HG02759 (cell line): ENCODE results near the gene CFAP65.

ENCODE experiments used
- ATAC-seq: cut with Tn5 transposase; IDR thresholded peaks from one replicate; pipeline ENCODE4 v1.9.1; 2021; ENCODE audit warnings: mild to moderate bottlenecking, moderate library complexity; ENCODE audit not compliant: unreplicated experiment

The CFAP65 gene

DNA sequence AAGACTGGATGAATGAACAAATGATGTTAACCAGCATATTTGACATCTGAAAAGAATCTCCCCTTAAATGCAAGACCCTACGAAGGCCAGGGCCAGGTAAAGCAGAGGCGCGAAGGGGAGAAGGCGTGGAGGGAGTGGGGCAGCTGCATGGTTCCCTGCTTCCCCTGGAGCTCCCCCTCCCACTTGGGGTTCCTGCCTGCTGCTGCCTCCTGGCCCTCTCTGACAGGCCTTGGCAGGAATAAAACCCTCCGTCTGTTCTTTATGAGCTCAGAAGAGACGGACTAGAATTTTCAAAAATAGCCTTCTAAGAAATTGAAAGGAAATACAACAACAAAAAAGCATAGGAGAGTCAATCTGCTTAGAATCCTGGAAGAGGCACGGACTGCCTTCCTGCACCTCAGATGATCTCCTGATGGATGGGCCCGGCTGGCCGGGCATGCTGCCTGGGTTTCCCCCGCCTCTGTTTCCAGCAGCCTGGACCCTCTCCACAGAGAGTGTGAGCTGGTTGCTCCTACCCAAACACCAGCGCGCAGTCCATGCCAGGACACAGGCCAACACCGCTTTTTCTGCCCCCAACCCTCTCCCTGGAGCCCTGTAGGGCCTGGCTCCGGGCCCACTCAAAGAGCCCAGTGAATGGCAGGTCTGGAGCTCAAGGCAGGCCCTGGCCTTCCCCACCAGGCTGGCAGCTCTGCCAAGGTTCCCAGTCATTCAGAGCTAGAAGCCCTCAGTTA is 23.9 kb downstream of the CFAP65 start:
- no peak for ATAC-seq

DNA sequence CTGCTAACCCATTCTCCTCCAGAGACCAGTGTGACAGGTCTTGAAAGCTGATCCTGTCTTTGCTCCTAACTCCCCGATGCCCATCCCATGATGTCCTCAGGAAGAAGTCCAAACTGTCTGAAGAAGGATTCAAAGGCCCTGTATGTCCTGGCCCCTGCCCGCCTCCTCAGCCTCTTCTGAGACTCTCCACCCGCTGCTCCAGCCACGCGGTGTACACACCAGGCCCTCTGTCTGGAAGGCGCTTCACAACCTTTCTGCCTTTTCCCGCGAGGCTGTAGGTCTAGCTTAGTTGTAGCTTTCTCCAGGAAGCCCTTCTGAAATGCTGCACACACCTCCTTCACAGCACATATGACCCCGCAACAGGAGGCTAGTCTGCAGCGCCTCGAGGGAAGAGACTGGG is 24.6 kb downstream of the CFAP65 start:
- ATAC-seq: no peak

DNA sequence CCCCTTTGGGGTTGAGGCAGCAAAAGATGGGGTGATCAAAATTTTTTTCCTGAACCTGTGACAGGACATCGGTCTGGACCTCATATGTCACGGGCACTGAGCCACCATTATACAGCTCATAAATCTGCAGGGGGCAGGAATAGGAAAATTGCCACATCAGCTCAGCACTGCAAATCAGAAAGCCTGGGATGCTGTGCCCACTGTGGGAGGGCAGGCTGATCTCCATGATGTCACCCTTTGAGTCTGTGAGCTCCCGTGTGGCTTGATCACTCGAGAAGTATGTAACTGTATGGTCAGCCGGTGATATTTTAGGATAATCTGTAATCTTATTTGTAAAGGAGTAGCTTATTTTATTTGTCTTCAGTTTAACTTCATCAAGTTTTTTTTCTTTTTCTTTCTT is 30.4 kb downstream of the CFAP65 start:
- no peak for ATAC-seq

DNA sequence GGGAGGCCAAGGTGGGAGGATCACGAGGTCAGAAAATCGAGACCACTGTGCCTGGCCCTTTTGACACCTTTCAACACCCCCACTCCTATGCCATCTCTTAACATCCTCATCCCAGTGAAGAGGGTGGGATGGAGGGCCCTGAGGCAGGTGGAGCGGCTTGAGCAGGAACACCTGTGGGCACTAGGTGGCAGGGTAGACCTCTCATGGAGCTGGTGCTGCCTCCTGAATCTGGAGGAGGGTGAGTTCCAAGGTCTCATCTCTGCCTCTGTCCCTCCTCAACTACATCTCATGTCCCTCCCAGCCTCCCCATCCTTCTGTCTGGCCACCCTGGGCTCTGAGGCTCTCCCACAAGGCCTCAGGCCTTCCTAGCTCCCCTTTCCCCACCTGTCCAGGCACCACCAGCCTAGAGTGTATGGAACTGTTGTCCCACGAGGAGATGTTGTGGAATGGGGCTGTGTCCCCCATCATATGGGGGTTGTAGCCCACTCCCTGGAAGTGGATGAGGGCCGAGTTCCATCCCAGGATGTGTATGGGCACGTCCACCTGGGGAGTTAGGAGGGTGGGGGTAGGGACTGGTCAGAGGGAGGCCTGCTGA is 31.1 kb downstream of the CFAP65 start:
- ATAC-seq: no peak

DNA sequence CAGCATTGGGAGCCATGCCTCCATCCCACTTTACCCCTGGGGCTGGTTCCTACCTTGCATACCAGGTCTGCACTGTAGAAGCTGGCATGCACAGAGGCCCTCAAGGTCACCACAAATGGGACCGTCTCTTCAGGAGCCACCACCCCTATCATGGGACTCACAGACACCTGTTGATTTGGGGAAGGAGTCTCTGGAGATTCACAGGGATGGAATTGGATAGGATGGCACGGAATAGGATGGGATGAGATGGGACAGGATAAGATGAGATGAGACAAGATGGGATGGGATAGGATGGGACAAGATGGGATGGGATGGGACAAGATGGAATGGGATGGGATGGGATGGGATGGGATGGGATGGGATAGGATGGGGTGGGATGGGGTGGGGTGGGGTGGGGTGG is 32.0 kb downstream of the CFAP65 start:
- ATAC-seq: no peak

DNA sequence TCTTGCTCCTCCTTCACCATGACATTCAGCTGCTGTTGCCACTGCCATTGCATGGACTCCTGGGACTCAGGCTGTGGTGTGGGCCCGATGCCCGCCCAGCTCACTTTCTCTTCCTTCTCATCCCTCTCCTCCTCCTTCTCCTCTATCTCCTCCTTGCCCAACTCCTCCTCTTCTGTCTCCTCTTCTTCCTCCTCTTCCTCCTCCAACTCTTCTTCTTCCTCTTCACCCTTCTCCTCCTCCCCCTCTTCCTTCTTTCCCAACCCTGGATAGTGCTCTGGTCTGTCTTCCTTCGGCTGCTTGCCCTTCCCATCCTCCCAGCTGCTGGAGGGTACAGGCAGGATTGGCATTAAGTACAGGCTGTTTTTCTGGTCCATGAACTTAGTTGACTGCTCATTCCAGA is 37.3 kb downstream of the CFAP65 start:
- ATAC-seq: no peak

DNA sequence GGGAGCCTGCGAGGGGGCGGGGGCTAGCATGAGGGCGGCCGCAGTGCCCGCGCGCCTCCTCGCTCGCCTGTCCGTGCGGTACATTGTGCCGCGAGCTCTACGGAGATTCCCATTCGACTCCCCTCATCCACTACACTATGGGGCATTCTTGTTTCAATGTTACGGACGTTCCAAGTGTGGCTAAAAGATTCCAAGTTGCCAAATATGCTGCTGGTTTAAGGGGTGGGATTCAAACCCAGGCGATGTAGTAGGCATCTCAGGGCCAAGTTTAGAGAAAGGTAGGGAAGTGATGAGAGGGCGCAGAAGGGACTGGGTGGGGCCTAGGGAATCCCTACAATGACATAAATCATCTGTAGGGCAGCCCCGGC is 38.1 kb downstream of the CFAP65 start:
- no peak for ATAC-seq

DNA sequence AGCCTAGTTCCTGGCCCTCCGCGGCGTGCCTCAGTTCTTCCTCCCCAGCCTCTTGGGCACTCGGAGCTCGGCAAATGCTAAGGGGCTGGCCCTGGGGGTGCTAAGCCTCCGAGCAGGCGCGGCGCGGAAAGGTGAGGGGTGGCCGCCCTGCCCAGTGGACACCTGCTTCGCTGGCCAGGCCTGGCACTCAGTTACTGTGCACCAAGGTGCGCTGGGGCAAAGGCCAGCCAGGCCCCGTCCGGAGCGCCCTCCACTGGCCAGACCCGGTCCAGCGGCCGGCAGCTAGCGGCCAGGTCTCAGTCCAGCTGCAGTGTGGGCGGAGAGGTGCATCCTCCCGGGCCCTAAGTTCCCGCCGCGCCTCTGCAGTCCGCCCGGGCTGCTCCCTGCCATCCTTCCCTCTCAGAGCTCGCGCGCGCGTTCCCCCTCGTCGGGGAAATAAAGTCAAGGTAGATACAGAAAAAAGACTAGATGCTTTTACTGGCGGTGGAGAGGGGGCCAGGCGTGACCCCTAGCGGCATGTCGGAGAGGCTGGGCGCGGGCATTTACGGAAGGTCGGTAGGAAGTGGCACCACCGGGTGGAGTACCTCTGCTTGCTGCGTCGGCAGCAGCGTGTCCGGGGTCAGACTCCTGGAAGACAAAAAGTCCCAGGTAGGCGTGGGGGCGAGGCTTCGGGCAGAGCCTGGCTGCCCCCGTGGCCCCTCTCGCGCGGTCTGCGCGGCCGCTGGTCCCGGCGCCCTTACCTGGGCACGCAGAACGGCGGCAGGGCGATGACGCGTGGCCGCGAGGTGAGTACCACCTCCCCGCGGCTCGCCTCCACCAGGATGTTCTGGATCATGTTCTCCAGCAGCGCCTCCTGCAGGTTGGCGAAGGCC is 38.7 kb downstream of the CFAP65 start:
- no peak for ATAC-seq

DNA sequence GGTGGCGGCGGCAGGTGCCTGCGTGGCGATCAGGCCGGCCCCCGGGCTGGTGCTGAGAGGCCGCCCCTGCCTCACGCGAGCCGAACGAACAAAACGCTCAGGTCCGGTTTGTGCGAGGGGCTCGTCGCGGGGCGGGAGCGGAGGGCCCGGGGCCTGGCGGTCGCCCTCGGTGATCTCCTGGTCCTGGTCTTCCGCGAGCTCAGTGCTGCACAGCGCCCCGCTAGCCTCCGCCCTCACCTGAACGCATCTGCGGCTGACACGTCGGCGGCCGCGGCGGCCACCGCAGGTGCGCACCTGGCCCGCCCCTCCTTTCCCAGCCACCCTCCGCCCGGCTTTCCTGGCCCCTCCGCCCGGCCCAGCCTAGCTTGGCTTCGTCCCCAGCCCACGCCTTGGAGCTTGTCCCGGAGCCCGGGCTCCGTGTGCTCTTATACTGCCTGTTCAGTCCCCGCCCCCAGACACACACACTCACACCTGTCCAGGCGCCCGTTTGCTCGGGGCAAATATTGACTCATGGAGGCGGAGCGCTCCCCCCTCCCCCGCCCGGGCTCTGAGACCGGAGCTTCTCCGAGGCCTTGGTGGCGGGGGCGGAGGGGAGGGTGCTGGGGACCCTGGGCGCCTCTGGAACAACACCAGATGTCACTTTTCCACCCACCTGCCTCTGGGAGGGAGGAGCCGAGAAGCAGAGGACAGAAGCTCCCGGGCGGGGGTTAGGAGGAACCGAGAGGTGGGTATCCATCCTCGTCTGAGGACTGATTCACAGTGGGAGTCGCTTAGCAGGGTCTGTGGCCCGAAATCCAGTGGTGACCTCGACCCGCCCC is 39.5 kb downstream of the CFAP65 start:
- ATAC-seq: peak; percentile 49

DNA sequence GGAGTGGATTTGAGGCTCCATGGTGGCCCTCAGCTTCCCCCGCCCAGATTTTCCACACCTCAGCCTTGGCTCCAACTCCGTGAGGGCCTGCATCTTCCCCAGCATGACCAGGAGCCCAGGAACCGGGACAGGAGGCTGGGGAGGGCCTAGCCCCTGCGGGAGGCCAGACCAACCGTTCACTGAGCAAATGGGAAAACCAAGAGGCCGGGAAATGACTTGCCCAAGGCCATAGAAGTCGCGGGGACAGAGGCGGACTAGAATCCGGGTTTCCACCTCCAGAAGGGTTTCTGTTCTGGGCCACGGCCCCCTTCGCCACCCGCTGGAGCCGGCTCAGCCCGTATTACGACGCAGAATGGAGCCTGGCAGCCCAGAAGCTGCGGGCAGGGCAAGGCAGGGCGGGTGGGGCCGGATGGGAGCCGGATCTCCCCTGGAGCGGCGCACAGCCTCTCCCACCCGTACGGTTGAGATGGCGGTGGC is 40.2 kb downstream of the CFAP65 start:
- ATAC-seq: no peak

DNA sequence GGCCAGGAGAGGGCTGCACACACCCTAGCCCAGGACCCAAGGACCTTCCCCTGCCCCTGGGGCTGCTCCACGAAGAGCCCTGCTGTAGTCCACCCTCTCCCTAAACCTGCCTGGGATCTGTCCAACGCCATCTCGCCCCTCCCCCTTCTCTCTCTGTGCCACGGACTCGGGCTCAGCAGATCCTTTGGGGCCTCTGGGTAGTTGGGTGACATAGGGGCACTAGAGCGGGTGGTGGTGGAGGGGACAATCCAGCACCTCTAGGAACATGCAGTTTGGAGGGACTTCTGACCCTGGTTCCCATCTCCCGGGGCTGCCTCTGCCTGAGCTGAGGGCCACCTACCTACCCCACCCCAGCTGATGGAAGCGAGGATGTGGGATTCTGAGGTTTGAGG is 40.8 kb downstream of the CFAP65 start:
- no peak for ATAC-seq

DNA sequence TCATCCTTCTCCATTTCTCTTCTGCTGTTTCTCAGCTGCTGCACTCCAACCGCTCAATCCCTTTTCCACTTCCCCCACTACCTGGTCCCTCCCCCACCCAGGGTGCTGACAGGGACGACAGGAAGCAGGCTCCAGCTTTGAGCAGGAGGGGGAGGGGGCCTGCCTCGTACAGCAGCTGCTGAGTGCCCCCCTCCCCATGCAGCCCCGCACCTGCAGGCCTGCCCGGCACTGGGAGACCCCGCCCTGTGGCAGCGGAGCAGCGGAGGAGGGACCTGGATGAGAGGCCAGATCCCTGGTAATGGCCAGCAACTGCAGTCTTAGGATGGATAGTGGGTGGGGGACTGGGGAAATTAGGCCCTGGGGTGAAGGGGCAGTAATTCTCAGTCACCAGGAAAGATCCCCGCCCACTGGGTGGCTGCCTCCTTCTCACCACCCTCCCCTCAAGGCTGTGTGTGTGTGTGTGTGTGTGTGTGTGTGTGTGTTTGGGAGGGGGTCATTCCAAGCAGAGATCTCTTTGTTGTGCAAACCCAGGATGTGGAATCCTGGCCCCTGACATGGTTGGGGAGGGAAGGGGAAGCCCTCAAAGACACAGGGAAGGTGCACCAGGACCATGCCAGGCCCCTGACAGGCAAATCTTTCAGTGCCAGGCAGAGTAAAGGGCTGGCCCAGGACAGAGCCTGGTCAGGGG is 41.3 kb downstream of the CFAP65 start:
- ATAC-seq: no peak

DNA sequence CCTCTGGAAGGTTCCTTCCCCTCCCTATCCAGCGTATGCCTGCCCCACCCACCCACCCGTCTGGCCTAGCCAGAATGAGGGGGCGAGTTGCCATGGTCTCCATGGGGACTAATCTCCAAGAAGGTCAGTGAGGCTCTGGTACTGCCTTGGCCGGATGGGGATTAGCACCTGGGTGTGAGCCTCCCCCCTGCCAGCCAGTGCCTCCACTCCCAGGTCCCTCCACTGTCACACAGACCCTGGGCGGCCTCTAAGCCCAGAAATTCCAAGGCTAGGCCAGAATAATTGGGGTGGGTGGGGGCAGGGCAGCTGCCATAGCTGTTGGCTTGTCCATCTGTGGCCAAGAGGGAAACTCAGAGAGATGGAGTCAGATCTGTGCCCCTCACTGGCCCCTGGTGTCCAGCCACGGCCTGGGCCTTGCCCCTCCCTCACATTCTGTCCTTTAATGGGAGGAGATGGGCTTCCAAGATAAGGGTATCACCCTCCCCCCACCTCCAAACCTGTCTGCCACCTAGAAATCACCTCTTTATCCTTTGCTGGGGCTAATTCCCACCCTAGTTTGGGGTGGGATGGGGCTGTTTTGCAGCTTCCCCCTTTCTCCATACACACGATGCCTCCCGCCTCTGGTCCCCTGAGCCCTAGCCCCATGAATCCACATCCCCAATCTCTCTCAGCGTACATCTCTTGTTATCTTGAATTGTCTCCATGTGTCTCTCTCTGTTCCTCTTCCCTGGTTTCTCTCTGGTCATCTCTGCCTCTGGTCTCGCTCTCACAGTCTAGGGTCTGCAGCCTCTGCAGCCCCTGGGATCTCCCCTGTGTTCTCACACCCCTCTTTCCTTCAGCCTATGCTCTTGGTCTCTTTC is 42.1 kb downstream of the CFAP65 start:
- ATAC-seq: no peak

DNA sequence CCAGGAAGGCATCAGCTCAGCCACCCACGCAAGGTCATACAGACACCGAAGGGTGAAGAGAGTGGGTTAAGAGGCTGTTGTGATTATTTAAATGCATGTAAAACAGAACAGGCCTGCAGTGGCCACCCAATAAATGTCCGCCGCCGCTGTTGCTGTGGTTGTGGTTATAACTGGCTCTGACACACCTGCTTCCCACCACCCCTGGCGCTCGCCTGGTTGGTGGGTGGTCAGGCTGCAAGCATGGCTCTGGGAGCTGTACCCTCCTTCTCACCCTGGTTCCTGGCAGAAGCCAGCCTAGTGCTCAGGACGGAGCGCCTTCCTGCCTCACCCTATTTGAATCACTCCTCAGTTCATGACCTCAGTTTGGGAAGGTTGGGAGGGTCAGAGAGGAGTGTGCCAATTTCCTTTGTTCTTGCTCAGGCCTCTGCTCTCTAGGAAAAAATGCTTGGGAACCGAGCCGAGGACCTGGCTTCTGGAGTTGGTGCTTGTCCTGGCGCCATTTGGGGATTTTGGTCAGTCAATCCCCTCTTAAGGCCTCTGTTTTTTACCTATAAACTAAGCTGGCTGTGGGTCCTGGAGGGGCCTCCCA is 42.8 kb downstream of the CFAP65 start:
- ATAC-seq: no peak

DNA sequence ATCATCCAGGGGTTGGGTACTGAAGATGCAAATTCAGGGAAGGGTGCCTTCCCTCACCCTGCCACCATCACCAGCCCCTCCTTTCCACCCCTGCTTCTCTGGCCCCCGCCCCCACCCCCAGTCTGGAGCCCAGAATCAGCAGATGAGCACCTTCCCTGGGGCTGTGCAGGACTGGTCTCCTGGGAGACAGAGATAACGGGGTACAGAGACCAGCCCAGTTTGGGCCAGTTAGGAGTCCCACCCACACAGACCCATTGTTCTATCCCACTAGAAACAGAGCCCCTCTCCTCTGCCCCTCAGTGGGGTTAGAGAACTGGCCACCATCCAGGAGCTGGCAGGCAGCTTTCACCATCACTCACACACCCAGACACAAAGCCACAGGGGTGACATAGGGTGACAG is 43.6 kb downstream of the CFAP65 start:
- ATAC-seq: no peak

DNA sequence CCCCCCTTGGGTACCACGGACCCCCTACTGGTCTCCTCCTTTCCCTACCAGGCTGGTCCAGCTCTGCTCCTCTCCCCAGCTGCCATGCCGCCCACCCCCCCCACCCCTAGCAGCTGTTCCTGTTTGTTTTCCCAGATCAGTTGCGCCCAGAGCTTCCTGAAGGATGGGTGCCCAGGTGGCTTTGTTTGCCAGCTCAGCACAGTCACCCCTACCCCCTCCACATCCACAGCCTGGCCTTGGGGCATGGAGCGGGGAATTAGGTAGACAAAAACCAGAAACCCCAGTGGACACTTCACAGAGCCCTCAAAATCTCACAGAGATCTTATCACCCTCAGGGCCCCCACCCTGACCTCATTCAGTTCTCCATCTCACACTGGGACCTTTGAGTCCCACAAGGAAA is 44.4 kb downstream of the CFAP65 start:
- no peak for ATAC-seq

DNA sequence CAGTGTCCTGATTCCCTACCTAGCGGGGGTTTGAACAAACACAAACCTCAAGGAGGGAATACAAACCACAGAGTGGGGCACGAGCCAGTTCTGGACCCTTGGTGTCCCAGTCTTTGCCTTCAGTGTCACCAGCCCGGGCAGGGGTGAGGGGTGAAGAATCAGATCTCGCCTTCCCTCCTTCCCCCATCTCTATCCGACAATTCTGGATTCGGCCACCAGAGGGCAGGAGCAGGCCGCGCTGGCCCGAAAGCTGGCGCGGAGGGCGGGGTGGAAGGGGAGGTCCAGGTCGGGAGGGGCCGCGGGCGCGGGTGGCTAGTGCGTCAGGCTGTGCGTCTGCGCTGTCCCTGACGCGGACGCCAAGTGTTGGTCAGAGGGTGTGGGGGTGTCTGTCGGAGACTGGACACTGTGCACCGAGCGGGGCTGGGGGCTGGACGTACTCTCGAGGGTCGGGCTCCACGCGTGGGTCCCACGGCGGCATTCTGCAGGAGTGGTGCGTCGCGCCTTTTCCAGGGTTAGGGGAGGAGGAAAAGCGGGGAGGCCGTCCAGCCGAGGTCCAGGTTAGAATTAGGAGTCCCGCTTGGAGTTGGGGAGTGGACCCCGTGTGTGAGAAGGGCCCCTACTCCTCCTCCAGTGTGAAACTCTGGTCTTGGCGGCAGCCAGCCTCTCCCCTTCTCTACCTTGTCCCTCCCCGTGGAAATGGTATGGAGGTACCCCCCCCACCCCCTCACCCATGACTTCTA is 45.2 kb downstream of the CFAP65 start:
- ATAC-seq: peak; percentile 73

DNA sequence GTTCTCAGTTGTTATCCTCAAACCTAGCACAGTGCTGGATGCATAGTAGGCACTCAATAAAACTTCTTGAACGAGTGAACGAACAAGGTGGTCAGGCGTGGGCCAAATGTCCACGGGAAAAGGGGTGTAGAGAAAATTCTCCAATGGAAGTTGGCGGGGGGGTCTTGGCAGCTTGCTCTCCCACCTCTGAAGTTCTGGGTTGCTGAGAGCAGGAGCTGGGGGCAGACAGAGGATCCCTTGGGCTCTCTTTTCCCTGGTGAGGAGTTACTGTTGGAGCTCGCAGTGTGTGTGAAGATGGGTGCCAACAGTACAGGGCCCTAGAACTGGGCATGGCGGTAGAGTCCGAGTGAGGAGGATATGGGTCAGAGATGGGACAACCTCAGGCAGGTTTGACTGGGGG is 45.8 kb downstream of the CFAP65 start:
- ATAC-seq: no peak
